ENCODE results near the gene NCOA7. TPM values are rescaled to one million over a fixed set of nuclear protein-coding genes. Genes with fewer than 3 reads are reported as not detected.
"Not testable (repeated sequence)": the region's sequence is repeated elsewhere in the genome, so short reads cannot be mapped to it uniquely, and the experiment has no call there.

NCOA7 gene
- total RNA-seq, 6 donors from 2014 or later, result 33.5 to 75.6 (median 48.9) TPM

GRCh38 chr6:125841356-125842090 is 50.8 kb downstream of the NCOA7 start:
- 93 to 96% methylated on average over 5 of the region's 5 CpGs for WGBS, 2 donors
- Histone ChIP-seq H3K36me3 (no peaks in the 10 kb centered on the region), H3K9me3 (no peaks in the 10 kb centered on the region), H3K27me3 (no peaks in the 10 kb centered on the region), H3K27ac (no peak overlapping the region), H3K4me3 (no peak overlapping the region), H3K4me1 (peaks cover 0 to 4% (median 1%) of the 10 kb centered on the region in 4 donors)
- DNase-seq, result no peak
- no peak for ATAC-seq (ENCODE audit: low FRiP score in 2 of 2)
- TF ChIP-seq POLR2AphosphoS5 (IDR thresholded peaks at IDR 0.05), result no peak
- no peak for TF ChIP-seq EP300 (IDR thresholded peaks at IDR 0.05)
- TF ChIP-seq POLR2A (IDR thresholded peaks at IDR 0.05), result no peak
- TF ChIP-seq CTCF (IDR thresholded peaks at IDR 0.05), result no peak

GRCh38 chr6:125842091-125842626 is 51.4 kb downstream of the NCOA7 start:
- Histone ChIP-seq H3K27me3 (no peaks in the 10 kb centered on the region), H3K27ac (no peak overlapping the region), H3K4me3 (no peak overlapping the region), H3K9me3 (no peaks in the 10 kb centered on the region), H3K36me3 (no peaks in the 10 kb centered on the region), H3K4me1 (peaks cover 0 to 4% (median 1%) of the 10 kb centered on the region in 4 donors)
- 91 to 97% methylated on average over 5 of the region's 5 CpGs for WGBS, 2 donors
- DNase-seq, result no peak
- TF ChIP-seq POLR2AphosphoS5 (IDR thresholded peaks at IDR 0.05) (no peak), POLR2A (IDR thresholded peaks at IDR 0.05) (no peak), CTCF (IDR thresholded peaks at IDR 0.05) (no peak), EP300 (IDR thresholded peaks at IDR 0.05) (no peak)
- ATAC-seq (ENCODE audit: low FRiP score in 2 of 2), result no peak

- H3K27me3 ChIP-seq, result no peaks in the 10 kb centered on the region
- no peaks in the 10 kb centered on the region for H3K9me3 ChIP-seq
- 72 to 74% methylated on average over 1 of the region's 1 CpG for WGBS, 2 donors
- DNase-seq, result no peak
- ATAC-seq (ENCODE audit: low FRiP score in 2 of 2), result no peak
- TF ChIP-seq EP300 (IDR thresholded peaks at IDR 0.05), result no peak
- TF ChIP-seq CTCF (IDR thresholded peaks at IDR 0.05), result no peak
- no peak for TF ChIP-seq POLR2AphosphoS5 (IDR thresholded peaks at IDR 0.05)
- no peak for TF ChIP-seq POLR2A (IDR thresholded peaks at IDR 0.05)
- H3K36me3 ChIP-seq, result no peaks in the 10 kb centered on the region
- no peak overlapping the region for H3K4me3 ChIP-seq
- no peak overlapping the region for H3K27ac ChIP-seq
- H3K4me1 ChIP-seq, result peaks cover 0 to 4% (median 1%) of the 10 kb centered on the region in 4 donors
These were observed 52.8 kb downstream of the NCOA7 start for GRCh38 chr6:125843593-125843992.

- H3K4me1 ChIP-seq, result peaks cover 0 to 4% (median 1%) of the 10 kb centered on the region in 4 donors
- no peak overlapping the region for H3K4me3 ChIP-seq
- no peaks in the 10 kb centered on the region for H3K9me3 ChIP-seq
- 65 to 68% methylated on average over 5 of the region's 5 CpGs for WGBS, 2 donors
- H3K27ac ChIP-seq, result no peak overlapping the region
- TF ChIP-seq EP300 (IDR thresholded peaks at IDR 0.05), result no peak
- no peak for TF ChIP-seq POLR2A (IDR thresholded peaks at IDR 0.05)
- DNase-seq (no peak), ATAC-seq (ENCODE audit: low FRiP score in 2 of 2) (no peak)
- H3K27me3 ChIP-seq, result no peaks in the 10 kb centered on the region
- no peaks in the 10 kb centered on the region for H3K36me3 ChIP-seq
These were observed 54.2 kb downstream of the NCOA7 start for GRCh38 chr6:125844989-125845388.

GRCh38 chr6:125846292-125847024 is 55.7 kb downstream of the NCOA7 start:
- no peaks in the 10 kb centered on the region for H3K36me3 ChIP-seq
- H3K4me3 ChIP-seq, result no peak overlapping the region
- H3K4me1 ChIP-seq, result peaks cover 0 to 4% (median 1%) of the 10 kb centered on the region in 4 donors
- TF ChIP-seq POLR2A (IDR thresholded peaks at IDR 0.05), result no peak
- TF ChIP-seq CTCF (IDR thresholded peaks at IDR 0.05), result no peak
- TF ChIP-seq POLR2AphosphoS5 (IDR thresholded peaks at IDR 0.05), result no peak
- no peak for TF ChIP-seq EP300 (IDR thresholded peaks at IDR 0.05)
- no peak for DNase-seq
- no peak overlapping the region for H3K27ac ChIP-seq
- no peak for ATAC-seq (ENCODE audit: low FRiP score in 2 of 2)
- 96 to 97% methylated on average over 4 of the region's 4 CpGs for WGBS, 2 donors
- H3K9me3 ChIP-seq, result no peaks in the 10 kb centered on the region
- H3K27me3 ChIP-seq, result no peaks in the 10 kb centered on the region

GRCh38 chr6:125848286-125848685 is 57.5 kb downstream of the NCOA7 start:
- H3K4me3 ChIP-seq; ATAC-seq (ENCODE audit: low FRiP score in 2 of 2); H3K27me3 ChIP-seq; H3K36me3 ChIP-seq; H3K4me1 ChIP-seq; H3K27ac ChIP-seq; H3K9me3 ChIP-seq; DNase-seq: not testable (repeated sequence)
- 97 to 98% methylated on average over 5 of the region's 5 CpGs for WGBS, 2 donors

All from upper lobe of left lung (tissue), 6 donors.